Measurements from ENCODE around the gene RPS5. TPM values are rescaled to one million over a fixed set of nuclear protein-coding genes. Genes with fewer than 3 reads are reported as not detected.
"Not testable (repeated sequence)": the region's sequence is repeated elsewhere in the genome, so short reads cannot be mapped to it uniquely, and the experiment has no call there.

The RPS5 gene
- total RNA-seq, 1 donor from 2014 or later = 1,568 TPM

DNA sequence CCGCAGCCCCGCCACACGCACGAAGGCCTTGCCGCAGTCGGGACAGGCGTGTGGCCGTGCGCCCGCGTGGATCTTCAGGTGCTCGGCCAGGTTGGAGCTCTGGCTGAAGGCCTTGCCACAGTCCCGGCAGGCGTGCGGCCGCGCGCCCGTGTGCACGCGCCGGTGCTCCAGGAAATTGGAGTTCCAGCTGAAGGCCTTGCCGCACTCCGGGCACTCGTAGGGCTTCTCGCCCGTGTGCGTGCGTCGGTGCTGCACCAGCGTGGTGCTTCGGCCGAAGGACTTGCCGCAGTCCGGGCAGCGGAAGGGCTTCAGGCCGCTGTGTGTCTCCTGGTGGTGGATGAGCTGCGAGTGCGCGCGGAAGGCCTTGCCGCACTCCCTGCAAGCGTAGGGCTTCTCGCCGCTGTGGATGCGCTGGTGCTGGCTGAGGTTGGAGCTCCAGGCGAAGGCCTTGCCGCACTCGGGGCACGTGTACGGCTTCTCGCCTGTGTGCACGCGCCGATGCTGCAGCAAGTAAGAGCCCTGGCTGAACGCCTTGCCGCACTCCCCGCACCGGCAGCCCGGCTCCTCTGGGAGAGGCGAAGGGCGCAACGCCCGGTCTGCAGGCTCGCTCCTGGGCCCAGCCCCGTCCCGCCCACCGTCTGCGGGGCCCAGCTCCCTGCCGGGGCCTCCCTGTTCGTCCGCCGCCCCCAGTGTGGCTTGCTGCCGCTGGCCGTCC, 30.1 kb upstream of the RPS5 start:
- DNase-seq = no peak

DNA sequence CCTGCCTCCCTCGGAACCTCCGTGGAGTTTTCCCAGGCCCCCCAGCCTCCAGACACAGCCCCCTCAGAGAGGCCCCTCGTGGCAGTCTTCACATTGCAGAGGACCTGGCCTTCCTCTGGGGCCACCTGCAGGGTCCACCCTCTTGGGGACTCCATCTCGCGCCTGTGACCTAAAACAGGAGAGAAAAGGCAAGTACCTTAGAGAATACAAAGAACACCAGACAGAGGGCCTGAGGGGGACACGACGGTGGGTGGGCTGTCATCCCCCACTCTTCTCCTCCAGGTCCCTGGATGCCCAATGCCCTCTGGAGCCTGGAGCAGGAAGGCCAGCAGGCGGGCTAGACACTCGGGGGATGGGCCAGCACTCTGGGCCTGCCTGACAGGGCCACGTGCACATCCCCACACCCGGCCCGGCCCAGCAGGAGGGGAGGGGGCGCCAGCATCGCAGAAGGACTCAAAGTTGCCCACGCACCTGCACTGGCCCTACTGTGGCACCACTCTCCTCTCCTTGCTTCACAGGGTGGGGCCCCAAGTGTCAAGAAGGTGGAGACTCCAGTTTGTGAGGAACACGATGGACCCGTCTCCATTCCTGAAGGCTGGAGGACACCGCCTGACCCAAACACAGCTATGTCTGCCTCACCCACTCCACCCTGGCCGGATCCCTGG, 29.5 kb upstream of the RPS5 start:
- DNase-seq = no peak

DNA sequence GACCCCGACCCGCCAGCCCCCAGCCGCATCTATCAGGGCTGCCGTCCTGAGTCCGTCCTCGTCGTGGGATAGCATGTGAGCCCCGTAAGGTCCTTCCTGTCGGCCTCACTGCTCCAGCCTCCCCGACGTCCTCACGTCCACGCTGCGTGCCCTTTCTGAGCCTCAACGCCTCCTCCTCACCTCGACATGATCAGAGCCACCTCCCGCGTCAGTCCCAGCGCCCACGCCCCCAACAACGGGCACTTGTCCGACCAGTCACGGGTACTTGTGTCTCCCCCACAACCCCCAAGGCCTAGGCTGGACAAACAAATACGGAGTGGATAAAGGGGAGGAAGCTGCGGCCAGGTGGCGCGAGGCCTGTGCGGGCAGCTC, 25.2 kb upstream of the RPS5 start:
- DNase-seq = no peak

DNA sequence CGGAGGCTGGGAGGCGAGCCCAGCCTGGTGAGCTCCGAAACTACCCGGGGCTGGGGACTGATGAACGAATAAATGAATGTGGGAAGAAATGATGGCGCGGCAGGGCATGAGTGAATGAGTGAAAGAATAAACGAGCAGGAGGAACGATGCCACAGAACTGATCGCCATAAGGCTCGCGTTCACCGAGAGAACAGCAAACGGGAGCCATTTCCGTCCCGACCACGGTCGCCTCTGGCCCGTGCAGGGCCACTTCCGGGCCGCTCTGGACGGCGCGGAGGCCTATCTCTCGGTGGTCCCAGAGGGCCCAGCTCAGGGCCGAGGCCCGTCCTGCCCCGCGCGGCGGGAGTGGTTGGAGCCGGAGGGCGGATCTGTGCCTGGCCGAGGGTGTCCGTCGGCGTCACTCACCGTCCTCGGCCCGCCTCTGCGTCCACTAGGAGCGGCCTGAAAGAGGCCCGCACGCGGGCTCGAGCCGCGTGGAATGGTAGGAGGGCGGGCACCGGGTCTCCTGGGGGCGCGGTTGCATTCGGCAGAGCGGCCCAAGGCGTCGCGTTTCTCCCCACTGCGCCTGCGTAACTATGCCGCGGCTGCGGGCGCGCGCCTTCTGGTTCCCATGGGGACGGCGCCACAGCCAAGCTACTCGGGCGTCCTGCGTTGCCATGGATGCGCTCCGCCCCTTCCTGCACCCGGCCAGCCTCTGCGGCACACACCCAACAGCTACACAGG, 24.6 kb upstream of the RPS5 start, which contains the start of gene ZNF497:
ZNF497 (minus strand) TSS at position 480 of the 723 bp plus-strand sequence. CDS start 5,116 bp downstream, outside the sequence.
- DNase-seq = peak; percentile 97

DNA sequence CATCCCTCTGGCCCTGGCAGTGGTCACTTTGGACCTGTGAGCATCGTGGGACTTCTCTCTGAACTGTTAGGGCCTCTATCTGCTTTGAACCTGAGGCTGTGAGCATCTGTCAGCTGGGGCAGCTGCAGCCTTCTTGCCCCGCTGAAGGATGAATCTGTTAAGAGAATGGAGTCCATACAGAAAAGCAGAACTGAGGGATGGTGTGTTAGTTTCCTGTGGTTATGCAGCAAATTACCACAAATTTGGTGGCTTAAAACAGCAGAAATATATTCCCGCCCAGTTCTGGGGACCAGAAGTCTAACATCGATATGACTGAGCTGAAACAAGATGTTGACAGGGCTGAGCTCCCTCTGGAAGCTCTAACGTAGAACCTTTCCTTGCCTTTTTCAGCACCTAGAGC, 22.9 kb upstream of the RPS5 start:
- DNase-seq = no peak

DNA sequence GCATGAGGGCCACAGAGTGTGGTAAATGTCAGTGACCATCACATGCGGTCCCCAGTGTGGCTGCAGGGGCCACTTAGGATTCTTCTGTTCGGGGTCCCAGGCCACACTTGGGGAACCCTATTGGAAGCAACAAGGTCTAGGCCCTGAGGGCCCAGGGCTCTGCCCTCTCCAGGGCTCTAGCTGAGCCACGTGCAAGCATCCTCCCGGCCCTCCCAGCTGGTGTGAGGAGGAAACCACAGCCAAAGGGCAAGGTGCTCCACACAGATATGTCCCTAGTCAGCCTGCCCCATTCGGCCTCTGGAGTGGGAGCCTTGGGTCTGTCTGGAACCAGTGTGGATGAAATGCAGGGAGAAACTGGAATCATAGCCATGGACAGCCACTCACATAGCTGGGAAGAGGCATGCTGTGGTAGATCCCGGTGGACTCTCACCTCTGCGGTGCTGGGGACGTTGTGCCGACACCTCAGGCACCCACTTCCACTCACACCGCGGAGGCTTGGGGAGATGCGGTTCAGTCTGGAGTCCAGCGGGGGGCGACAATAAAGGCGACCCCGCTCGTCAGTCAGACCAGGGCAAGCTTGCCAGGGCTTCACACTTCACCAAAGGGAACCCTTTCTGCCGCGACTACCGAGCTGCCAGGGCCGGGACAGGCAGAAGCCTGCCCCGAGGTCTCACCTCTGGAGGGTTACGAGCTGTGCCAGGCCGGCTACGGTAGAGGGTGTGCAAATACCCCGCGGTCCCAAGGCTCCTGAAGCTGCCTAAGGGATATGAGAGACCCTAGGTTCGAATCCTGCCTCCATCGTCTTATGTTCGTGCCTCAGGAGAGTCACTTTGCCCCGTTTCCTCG, 20.3 kb upstream of the RPS5 start:
- no peak for DNase-seq

DNA sequence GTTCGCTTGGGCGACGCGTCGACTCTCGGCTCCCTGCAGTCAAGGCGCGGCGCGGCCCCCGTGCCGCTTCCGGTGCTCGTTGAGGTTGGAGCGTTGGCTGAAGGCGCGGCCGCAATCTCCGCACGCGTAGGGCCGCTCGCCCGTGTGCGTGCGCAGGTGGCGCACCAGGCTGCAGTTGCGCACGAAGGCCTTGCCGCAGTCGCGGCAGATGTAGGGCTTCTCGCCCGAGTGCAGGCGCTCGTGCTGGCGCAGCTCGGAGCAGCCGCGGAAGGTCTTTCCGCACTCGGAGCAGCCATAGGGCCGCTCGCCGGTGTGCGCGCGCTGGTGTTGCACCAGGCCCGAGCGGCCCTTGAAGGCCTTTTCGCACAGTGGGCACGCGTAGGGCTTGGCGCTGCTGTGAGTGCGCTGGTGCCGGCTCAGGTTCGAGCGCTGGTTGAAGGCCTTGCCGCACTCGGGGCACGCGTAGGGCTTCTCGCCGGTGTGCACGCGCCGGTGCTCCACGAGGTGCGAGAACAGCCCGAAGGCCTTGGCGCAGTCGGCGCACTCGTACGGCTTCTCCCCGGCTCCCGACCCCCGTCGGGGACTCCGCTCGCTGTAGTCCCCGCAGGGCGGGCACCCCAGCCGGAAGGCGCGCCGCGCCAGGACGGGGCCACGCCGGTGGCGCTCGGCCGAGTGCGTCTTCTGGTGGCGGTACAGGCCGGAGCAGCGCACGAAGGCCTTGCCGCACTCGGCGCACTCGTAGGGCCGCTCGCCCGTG, 19.2 kb upstream of the RPS5 start:
- DNase-seq = no peak

DNA sequence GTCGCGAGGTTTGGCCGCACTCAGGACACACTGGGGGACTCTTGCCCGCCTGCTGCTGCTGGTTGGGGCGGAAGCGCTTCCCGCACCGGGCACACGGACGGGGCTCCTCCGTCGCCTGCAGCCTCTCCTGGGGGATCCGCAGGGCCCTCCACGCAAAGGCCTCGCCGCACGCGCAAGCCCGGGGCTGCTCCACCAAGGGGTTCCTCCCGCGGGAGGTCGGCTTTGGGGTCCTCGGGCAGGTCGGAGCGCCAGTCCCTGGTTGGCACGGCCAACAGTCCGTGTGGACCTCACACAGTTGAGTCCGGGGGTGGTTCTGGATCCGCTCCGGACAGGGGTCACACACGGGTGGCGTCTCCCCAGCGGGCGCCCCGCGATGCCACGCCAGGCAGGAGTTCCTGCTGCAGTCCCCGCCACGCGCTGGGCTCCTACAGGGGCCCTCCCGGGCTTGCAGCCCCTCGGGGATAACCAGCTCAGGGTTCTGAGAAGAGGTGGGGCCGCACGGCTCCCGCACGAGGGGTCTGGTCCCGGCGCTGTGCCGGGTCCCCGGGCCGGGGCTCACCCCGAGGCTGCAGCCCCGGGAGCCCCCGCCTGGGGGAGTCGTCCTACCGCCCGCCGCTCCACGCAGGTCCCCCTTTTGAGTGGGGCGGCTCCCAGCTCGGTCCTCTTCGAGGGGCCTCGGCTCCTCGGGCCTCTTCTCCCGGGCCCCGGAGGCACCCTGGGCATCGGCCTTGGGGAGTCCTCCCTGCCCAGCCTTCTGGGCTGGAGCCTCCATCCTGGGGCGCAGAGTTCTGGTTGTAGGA, 18.3 kb upstream of the RPS5 start:
- DNase-seq = no peak

DNA sequence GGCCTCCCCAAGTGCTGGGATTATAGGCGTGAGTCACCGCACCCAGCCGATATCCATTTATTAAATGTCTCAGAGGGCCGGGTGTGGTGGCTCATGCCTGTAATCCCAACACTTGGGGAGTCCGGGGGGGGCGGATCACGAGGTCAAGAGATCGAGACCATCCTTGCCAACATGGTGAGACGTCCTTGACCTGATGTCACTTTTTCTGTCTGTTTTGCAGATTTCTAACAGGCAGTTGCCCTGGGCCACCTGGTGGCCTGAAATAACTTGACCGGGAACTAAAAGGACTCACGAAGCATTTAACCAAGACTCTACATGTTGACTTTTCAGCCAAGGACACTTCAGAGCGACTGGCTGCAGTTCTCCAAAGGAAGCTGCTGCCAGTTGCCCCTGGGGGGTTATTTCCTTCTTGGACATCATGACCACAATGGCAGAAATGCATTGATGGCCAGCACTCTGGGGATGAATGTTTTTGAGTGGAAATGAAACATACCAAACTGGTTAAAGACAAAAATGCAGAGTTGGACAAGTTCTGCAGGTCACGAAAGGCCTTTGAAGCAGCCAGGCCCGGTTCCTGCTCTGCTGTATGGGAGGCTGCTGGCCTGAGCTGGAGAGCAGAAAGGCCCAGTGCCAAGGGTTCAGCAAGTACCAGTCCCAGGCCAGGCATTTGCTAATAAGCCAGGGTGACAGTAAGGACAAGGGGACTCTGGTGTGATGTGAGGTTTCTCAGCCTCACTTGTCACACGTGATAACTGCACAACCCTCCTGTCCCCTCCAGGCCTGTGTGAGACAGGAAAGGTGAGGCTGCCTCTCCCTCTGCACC, 14.5 kb upstream of the RPS5 start:
- DNase-seq = no peak

DNA sequence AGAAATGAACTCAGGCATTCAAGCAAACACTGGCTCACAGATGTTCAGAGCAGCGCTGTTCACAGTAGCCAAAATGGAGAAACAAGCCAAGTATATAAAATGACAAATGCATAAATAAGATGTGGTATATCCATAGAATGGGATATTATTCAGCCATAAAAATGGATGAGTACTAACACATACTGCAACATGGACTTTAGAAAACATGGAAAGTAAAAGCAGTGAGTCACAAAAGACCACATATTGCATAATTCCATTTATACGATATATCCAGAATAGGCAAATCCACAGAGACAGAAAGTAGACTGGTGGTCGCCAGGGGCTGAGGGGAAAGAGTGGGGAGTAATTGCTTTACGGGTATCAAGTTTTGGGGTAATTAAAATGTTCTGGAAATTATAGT, 12.9 kb upstream of the RPS5 start:
- no peak for DNase-seq

DNA sequence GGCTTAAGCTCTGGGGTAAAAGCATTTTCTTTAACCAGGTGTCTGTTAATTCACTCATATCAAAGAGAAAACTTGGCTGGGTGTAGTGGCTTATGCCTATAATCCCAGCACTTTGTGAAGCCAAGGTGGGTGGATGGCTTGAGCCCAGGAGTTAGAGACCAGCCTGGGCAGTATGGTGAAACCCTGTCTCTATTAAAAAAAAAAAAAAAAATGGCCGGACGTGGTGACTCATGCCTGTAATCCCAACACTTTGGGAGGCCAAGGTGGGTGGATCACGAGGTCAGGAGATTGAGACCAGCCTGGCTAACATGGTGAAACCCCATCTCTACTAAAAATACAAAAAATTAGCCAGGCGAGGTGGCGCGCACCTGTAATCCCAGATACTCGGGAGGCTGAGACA, 10.3 kb upstream of the RPS5 start:
- DNase-seq = not testable (repeated sequence)

DNA sequence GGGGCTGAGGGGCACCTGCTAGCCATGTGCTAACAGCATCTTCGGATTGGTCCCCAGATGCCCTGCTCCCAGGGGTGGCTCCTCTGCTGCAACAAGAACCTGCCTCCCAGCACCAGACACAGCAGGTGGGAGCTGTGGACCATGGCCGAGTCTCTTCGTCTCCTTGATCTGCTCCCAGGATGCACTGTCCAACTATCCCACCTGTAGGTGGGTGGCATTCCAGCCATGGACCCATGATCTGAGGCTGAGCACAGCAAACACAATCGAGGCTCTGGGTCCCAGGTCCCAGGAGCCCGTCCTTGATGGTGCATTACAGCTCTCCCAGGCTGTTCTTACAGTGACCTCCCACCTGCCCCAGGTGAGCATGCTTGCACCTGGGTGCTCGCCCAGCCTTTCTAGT, 7.8 kb upstream of the RPS5 start:
- no peak for DNase-seq

DNA sequence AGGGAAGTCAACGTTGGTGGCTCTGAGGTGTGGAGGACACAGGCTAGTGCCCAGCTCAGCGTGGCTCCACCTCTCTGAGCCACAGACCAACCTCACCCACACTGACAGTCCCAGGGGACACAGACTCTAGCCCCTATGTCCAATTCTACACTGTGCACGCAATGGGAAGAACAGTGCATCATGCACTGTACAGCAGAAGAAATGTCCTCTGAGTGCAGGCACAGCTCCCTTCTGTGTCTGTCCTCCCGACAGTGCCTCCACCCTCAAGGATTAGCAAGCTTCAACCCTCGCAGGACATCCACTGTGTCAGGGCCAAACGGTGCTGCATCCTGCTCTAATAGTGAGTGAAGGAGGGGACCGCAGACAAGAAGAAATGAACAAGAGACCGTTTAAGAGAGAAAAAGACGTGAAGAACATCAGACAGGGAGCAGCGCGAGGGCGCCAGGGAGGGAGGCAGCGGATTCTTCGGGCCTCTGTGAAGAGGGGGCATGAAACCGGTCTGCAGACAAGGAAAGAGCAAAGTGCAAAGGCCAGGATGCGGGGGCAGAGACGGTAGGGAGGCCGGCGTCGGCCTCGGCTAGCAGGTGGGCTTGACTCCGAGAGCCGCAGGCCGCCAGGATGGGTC, 6.9 kb upstream of the RPS5 start:
- DNase-seq = no peak

DNA sequence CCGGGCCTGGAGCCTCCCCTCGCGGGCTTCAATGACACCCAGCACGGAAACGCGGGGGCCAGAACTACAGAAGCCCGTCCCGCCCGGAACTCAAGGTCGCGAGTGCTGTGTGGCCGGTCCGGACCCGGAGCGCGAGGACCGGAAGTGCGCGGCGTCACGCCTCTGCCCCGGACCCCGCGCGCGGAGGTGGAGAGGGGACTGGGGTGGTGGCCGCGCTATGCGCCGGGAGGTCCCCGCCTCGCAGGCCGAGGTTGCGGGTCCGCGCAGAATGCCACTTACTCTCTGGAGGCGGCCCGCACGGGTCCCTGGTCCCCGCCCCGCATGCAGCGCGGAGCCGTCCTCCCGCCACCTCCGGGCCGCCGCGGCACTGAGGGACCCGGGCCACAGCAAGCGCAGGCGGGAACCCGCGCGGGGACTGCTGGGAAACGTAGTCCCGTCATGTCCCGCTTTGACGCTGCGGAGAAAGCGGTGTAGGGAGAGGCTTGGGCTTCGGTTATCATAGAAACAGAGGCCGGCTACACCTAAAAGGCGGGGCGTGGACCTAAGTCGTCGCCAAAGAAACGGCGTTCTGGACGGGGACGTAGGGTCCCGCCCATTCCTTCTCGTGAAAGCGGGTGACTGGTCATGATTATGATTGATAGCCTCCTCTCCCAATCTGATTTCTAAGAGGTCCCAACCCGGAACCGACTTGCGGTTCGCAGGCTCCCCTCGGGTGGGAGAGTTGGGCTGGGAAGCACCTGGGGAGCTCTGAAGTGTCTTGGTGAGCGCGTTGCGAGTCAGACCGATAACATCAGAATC, 6.2 kb upstream of the RPS5 start, which contains the start of gene ZNF837:
ZNF837 (minus strand) TSS at position 369 of the 798 bp plus-strand sequence. CDS start 11,698 bp downstream, outside the sequence.
- DNase-seq = peak; percentile 99

DNA sequence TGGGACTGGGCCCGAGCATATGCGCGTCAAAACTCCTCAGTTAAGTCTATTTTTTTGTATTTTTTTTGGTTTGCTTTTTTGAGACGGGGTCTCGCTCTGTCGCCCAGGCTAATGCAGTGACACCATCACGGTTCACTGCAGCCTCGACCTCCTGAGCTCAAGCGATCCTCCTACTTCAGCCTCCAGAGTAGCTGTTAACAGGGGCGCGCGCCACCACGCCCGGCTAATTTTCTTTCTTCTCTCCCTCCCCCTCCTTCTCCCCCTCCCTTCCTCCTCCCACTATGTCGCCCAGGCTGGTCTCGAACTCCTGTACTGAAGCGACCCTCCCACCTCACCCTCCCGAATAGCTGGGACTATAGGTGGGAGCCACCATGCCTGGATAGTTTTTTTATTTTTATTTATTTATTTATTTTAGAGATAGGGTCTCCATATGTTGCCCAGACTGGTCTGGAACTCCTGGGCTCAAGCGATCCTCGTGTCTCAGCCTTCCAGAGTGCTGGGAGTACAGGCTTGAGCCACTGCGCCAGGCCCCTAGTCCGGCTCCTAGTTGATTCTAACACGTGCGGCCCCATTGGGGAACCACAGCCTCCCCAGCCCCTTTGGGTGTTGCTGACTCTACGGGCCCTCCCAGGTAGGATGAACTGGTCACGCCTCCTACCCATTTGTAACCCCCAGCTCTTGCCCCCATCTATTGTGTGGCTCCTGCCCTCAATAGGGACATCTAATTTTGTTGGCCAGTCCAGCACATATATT, 5.4 kb upstream of the RPS5 start:
- DNase-seq = no peak

DNA sequence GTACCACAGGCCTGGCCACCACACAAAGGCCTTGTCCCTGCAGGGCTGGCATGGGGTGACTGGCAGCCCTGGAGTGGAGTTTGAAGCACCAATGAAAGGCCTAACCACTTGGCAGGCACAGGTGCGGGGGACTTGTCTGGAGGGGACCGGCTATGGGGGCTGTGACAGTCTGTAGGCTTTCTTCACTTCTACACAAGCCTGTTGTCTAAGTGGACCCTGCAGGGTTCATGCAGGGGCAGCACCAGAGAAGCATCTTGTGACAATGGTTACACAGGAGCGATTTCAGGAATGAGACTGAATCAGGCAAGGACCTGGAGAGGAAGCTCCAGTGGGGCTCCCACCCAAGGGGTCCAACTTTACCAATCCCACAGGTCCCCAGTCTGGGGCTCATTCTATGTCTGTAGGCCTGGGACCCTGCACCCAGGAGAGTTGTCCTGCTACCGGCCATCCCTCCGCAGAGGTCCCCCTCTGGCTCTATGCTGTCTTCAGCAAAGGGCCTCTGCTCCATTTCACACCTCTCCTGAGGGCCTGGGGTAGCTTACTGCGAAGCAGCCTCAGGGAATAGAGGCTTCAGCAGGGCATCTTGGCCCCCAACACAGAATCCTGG, 4.0 kb upstream of the RPS5 start:
- no peak for DNase-seq

DNA sequence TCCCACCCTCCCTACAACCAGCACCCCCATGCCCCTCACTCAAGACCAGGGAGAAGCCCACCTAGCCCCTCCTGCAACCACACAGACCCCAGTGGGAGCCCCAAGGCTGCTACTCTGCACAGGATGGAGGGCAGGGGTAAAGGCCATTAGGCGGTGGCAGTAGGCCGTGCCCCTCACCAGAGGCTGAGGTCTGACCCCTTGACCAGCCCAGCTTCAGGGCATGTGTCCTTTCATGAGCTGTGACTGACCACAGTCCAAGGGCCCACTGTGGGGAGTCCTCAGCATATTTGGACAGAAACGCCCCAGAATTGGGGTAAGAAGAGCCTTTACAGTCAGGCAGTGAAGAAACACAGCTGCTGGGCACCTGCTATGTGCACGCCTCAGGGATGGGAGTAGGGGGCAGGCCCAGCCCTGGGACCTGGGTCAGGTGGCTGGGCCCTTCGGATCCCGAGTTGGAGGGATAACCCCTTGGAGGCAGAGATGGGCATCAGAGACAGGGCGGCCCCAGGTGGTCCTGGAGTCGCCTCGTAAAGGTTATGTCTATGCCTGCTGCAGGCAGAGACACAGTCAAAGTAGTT, 1.7 kb upstream of the RPS5 start:
- no peak for DNase-seq
